Stimulated activated CD4-positive, alpha-beta T cell treated with anti-CD3 and anti-CD28 coated beads, Interleukin-4, amount 100 ng/mL, for 4 hours (primary cell): ENCODE results near the gene PLOD1.
"Not testable (repeated sequence)": the region's sequence is repeated elsewhere in the genome, so short reads cannot be mapped to it uniquely, and the experiment has no call there.

ENCODE experiments used
- DNase-seq, 2 experiments: peaks; one replicate each; pipeline ENCODE4 v3.0.0-alpha.2; 2020

PLOD1 gene

GRCh38 chr1:11934302-11935056 is at the start of gene PLOD1:
TSS of gene PLOD1 (plus strand) at chr1:11934717. CDS start at chr1:11934780, 63 bp downstream.
- peak; percentile 79 to 86 for DNase-seq

GRCh38 chr1:11885916-11886315 is 48.6 kb upstream of the PLOD1 start:
- DNase-seq, result no peak

GRCh38 chr1:11886986-11887665 is 47.4 kb upstream of the PLOD1 start:
- no peak for DNase-seq

GRCh38 chr1:11887666-11888007 is 46.9 kb upstream of the PLOD1 start:
- no peak for DNase-seq

GRCh38 chr1:11888206-11888876 is 46.2 kb upstream of the PLOD1 start:
- DNase-seq, result no peak

- DNase-seq, result no peak
Observed at GRCh38 chr1:11888877-11889208, 45.7 kb upstream of the PLOD1 start.

- DNase-seq, result no peak
Observed at GRCh38 chr1:11891433-11892186, 42.9 kb upstream of the PLOD1 start.

- peak; percentile 57 to 69 for DNase-seq
Observed at GRCh38 chr1:11893907-11894251, 40.6 kb upstream of the PLOD1 start.

GRCh38 chr1:11894501-11894900 is 40.0 kb upstream of the PLOD1 start:
- DNase-seq, result not testable (repeated sequence)

GRCh38 chr1:11898086-11898785 is 36.3 kb upstream of the PLOD1 start:
- no peak for DNase-seq

- DNase-seq, result no peak
Observed at GRCh38 chr1:11898831-11899467, 35.6 kb upstream of the PLOD1 start.

GRCh38 chr1:11901446-11901845 is 33.1 kb upstream of the PLOD1 start:
- not testable (repeated sequence) for DNase-seq

GRCh38 chr1:11903210-11903609 is 31.3 kb upstream of the PLOD1 start:
- DNase-seq, result no peak

GRCh38 chr1:11904156-11904555 is 30.4 kb upstream of the PLOD1 start:
- DNase-seq, result not testable (repeated sequence)

GRCh38 chr1:11904978-11905377 is 29.5 kb upstream of the PLOD1 start:
- DNase-seq, result no peak

GRCh38 chr1:11906870-11907269 is 27.6 kb upstream of the PLOD1 start:
- DNase-seq, result no peak

GRCh38 chr1:11907275-11908094 is 27.0 kb upstream of the PLOD1 start:
- peak; percentile 72 to 90 for DNase-seq

GRCh38 chr1:11908095-11908675 is 26.3 kb upstream of the PLOD1 start:
- DNase-seq, result peak in 1 of 2 experiments; percentile 62

- DNase-seq, result not testable (repeated sequence)
Observed at GRCh38 chr1:11910914-11911228, 23.6 kb upstream of the PLOD1 start.

- no peak for DNase-seq
Observed at GRCh38 chr1:11912000-11912399, 22.5 kb upstream of the PLOD1 start.
